Liver (tissue), 9 donors: Measurements from ENCODE around the gene CCDC40. TPM values are rescaled to one million over a fixed set of nuclear protein-coding genes. Genes with fewer than 3 reads are reported as not detected.

ENCODE experiments used
- DNase-seq: peaks from one replicate; pipeline ENCODE4 v3.0.0-alpha.2; 2017; ENCODE audit warnings: low spot score
- H3K27ac ChIP-seq, 2 donors: one replicate each; pipeline ENCODE4 v1.7.0; 2013; ENCODE audit warnings: inconsistent platforms in 2 of 2, low read length in 2 of 2, control low read depth in 1 of 2, low read depth in 1 of 2, mild to moderate bottlenecking in 1 of 2
- H3K27me3 ChIP-seq, 4 donors: one replicate each; pipeline versions ENCODE4 v1.6.1 to v1.7.0; 2013; ENCODE audit warnings: low read length in 3 of 4, inconsistent platforms in 1 of 4, mild to moderate bottlenecking in 1 of 4, moderate library complexity in 1 of 4; ENCODE audit not compliant: control insufficient read depth in 4 of 4, insufficient read depth in 4 of 4
- H3K36me3 ChIP-seq, 4 donors: one replicate each; pipeline versions ENCODE4 v1.6.1 to v1.7.0; 2013; ENCODE audit warnings: low read length in 3 of 4, mild to moderate bottlenecking in 3 of 4, low read depth in 1 of 4, moderate library complexity in 1 of 4; ENCODE audit not compliant: control insufficient read depth in 4 of 4, insufficient read depth in 3 of 4
- H3K4me1 ChIP-seq, 4 donors: one replicate each; pipeline versions ENCODE4 v1.6.1 to v1.7.0; 2013; ENCODE audit warnings: low read length in 3 of 4, mild to moderate bottlenecking in 3 of 4, moderate library complexity in 1 of 4; ENCODE audit not compliant: control insufficient read depth in 4 of 4, insufficient read depth in 4 of 4
- H3K4me3 ChIP-seq, 3 donors: one replicate each; pipeline versions ENCODE4 v1.6.1 to v1.7.0; 2013; ENCODE audit warnings: low read length in 3 of 3, control low read depth in 1 of 3, low read depth in 1 of 3, mild to moderate bottlenecking in 1 of 3
- H3K9ac ChIP-seq, 2 donors: one replicate each; pipeline ENCODE4 v1.7.0; 2013; ENCODE audit warnings: low read length in 2 of 2, mild to moderate bottlenecking in 2 of 2, moderate library complexity in 2 of 2, control low read depth in 1 of 2, low read depth in 1 of 2
- H3K9me3 ChIP-seq, 4 donors: one replicate each; pipeline versions ENCODE4 v1.6.1 to v1.7.0; 2013; ENCODE audit warnings: low read length in 3 of 4; ENCODE audit not compliant: control insufficient read depth in 4 of 4
- ATF3 ChIP-seq: IDR thresholded peaks from 2 replicates; pipeline ENCODE4 v1.6.1; 2016; ENCODE audit warnings: antibody characterized with exemption
- CTCF ChIP-seq: fragments of 150-350 bp; IDR thresholded peaks from 2 replicates; pipeline ENCODE4 v1.5.1; 2017; ENCODE audit warnings: improper control_type of control experiment, low read depth, low read length; ENCODE audit not compliant: missing input control
- EGR1 ChIP-seq, 2 donors: IDR thresholded peaks; 2 replicates each; pipeline ENCODE4 v1.6.1; 2016 to 2018; ENCODE audit warnings: antibody characterized with exemption in 2 of 2, low read depth in 2 of 2
- FOXA1 ChIP-seq: IDR thresholded peaks from 2 replicates; pipeline ENCODE4 v1.6.1; 2016; ENCODE audit warnings: antibody characterized with exemption
- GABPA ChIP-seq, 2 donors: IDR thresholded peaks in 1 of 2; conservative IDR thresholded peaks in 1 of 2; 2 replicates each; pipeline ENCODE4 v1.6.1; 2016; ENCODE audit warnings: antibody characterized with exemption in 2 of 2, mild to moderate bottlenecking in 1 of 2, moderate library complexity in 1 of 2
- HNF4A ChIP-seq, 2 donors: conservative IDR thresholded peaks; 2 replicates each; pipeline ENCODE4 v1.6.1; 2016; ENCODE audit warnings: antibody characterized with exemption in 2 of 2, mild to moderate bottlenecking in 2 of 2
- HNF4G ChIP-seq: IDR thresholded peaks from 2 replicates; pipeline ENCODE4 v1.6.1; 2016; ENCODE audit warnings: antibody characterized with exemption
- JUND ChIP-seq, 2 donors: IDR thresholded peaks; 2 replicates each; pipeline ENCODE4 v1.6.1; 2016; ENCODE audit warnings: antibody characterized with exemption in 2 of 2
- MAX ChIP-seq: IDR thresholded peaks from 2 replicates; pipeline ENCODE4 v1.6.1; 2016; ENCODE audit warnings: antibody characterized with exemption
- NR2F2 ChIP-seq: IDR thresholded peaks from 2 replicates; pipeline ENCODE4 v1.6.1; 2016; ENCODE audit warnings: antibody characterized with exemption
- RAD21 ChIP-seq, 2 donors: IDR thresholded peaks; 2 replicates each; pipeline ENCODE4 v1.6.1; 2016; ENCODE audit warnings: antibody characterized with exemption in 2 of 2, mild to moderate bottlenecking in 2 of 2
- REST ChIP-seq: IDR thresholded peaks from 2 replicates; pipeline ENCODE4 v1.6.1; 2016; ENCODE audit warnings: antibody characterized with exemption, mild to moderate bottlenecking
- RXRA ChIP-seq, 2 donors: IDR thresholded peaks; 2 replicates each; pipeline ENCODE4 v1.6.1; 2017 to 2018; ENCODE audit warnings: antibody characterized with exemption in 2 of 2, mild to moderate bottlenecking in 1 of 2
- SP1 ChIP-seq: IDR thresholded peaks from 2 replicates; pipeline ENCODE4 v1.6.1; 2018; ENCODE audit warnings: antibody characterized with exemption, mild to moderate bottlenecking
- TAF1 ChIP-seq: conservative IDR thresholded peaks from 2 replicates; pipeline ENCODE4 v1.6.1; 2016; ENCODE audit warnings: antibody characterized with exemption, mild to moderate bottlenecking
- YY1 ChIP-seq: IDR thresholded peaks from 2 replicates; pipeline ENCODE4 v1.6.1; 2016; ENCODE audit warnings: antibody characterized with exemption, mild to moderate bottlenecking
- ZBTB33 ChIP-seq: IDR thresholded peaks from 2 replicates; pipeline ENCODE4 v1.6.1; 2016; ENCODE audit warnings: antibody characterized with exemption
- WGBS: extraction: QIAGEN DNeasy Blood & Tissue Kit; methylation state at CpG from one replicate; pipeline ENCODE4 v1.1.7; 2013; 5-methylcytosine and 5-hydroxymethylcytosine counted together
- polyA plus RNA-seq, 2 donors: library from polyadenylated mRNA; stranded (reverse) in 1 of 2; unstranded in 1 of 2; fragments of 200-250 nt in 1 of 2; fragments of >200 nt in 1 of 2; fragmentation: Nextera tagmentation in 1 of 2; extraction: Ambion mirVana in 1 of 2; gene quantifications; one replicate each; pipeline versions ENCODE4 v1.2.1 to v1.2.3, GENCODE V29; 2013 to 2015
- total RNA-seq, 2 donors: library from RNA; depleted of rRNA; stranded (reverse); fragments of >200 nt; gene quantifications; one replicate each; pipeline ENCODE4 v1.2.3, GENCODE V29; 2014
- donor health status: healthy.
- donor health status: healthy.
- donor health status: healthy.
- donor health status: healthy.
- donor health status: healthy.

CCDC40 gene
- total and polyA plus RNA-seq, 4 donors, result 0.60 to 3.0 (median 1.4) TPM

- H3K9ac ChIP-seq, result no peak overlapping the region
- H3K27me3 ChIP-seq, result no peaks in the 10 kb centered on the region
- H3K4me1 ChIP-seq, result peaks cover 16 to 59% (median 45%) of the 10 kb centered on the region in 4 donors
- no peaks in the 10 kb centered on the region for H3K9me3 ChIP-seq
- no peak overlapping the region for H3K4me3 ChIP-seq
- no peak for TF ChIP-seq RAD21 (IDR thresholded peaks at IDR 0.05)
- TF ChIP-seq GABPA (IDR thresholded peaks at IDR 0.05 in 1 of 2, conservative IDR thresholded peaks at IDR 0.05 in 1 of 2), result no peak
- no peak for TF ChIP-seq FOXA1
- TF ChIP-seq NR2F2, result no peak
- no peak for TF ChIP-seq TAF1
- no peak for TF ChIP-seq ZBTB33
- no peak for TF ChIP-seq JUND (IDR thresholded peaks at IDR 0.05)
- no peak for DNase-seq
- no peak overlapping the region for H3K27ac ChIP-seq
- no peaks in the 10 kb centered on the region for H3K36me3 ChIP-seq
- WGBS, result 96% methylated on average over 9 of the region's 9 CpGs
These were observed 3.7 kb upstream of the CCDC40 start for GRCh38 chr17:80032614-80033171.

GRCh38 chr17:80033840-80034239 lies 2.6 kb upstream of the CCDC40 start:
- 94% methylated on average over 4 of the region's 4 CpGs for WGBS
- Histone ChIP-seq H3K4me1 (peaks cover 13 to 50% (median 34%) of the 10 kb centered on the region in 4 donors), H3K9ac (no peak overlapping the region), H3K9me3 (no peaks in the 10 kb centered on the region), H3K36me3 (no peaks in the 10 kb centered on the region), H3K27me3 (no peaks in the 10 kb centered on the region), H3K27ac (no peak overlapping the region), H3K4me3 (no peak overlapping the region)
- DNase-seq, result no peak
- TF ChIP-seq CTCF, result no peak
- TF ChIP-seq GABPA (IDR thresholded peaks at IDR 0.05 in 1 of 2, conservative IDR thresholded peaks at IDR 0.05 in 1 of 2), result no peak
- TF ChIP-seq EGR1 (IDR thresholded peaks at IDR 0.05; ENCODE audit: low read depth in 2 of 2), result no peak
- no peak for TF ChIP-seq SP1
- TF ChIP-seq MAX, result no peak
- TF ChIP-seq ATF3, result no peak
- no peak for TF ChIP-seq RAD21 (IDR thresholded peaks at IDR 0.05)
- TF ChIP-seq FOXA1, result no peak
- no peak for TF ChIP-seq HNF4G
- no peak for TF ChIP-seq REST
- no peak for TF ChIP-seq RXRA (IDR thresholded peaks at IDR 0.05)
- no peak for TF ChIP-seq JUND (IDR thresholded peaks at IDR 0.05)
- TF ChIP-seq TAF1, result no peak
- no peak for TF ChIP-seq ZBTB33
- no peak for TF ChIP-seq HNF4A (conservative IDR thresholded peaks at IDR 0.05)
- no peak for TF ChIP-seq YY1
- TF ChIP-seq NR2F2, result no peak
